Measurements from ENCODE around the gene SEC14L3. TPM values are rescaled to one million over a fixed set of nuclear protein-coding genes. Genes with fewer than 3 reads are reported as not detected.

The SEC14L3 gene
- polyA plus RNA-seq, 3 donors, result not detected

- no peak overlapping the region for H2AFZ ChIP-seq (ENCODE audit: insufficient read depth, low read depth, low read length, poor library complexity, severe bottlenecking)
- peaks cover 7 to 24% (median 10%) of the 10 kb centered on the region in 3 donors for H3K27me3 Mint-ChIP-seq (ENCODE audit: low read depth in 3 of 3)
- H3K27ac ChIP-seq (ENCODE audit: low read depth in 1 of 2, low read length in 2 of 2), result no peak overlapping the region
- H3K36me3 Mint-ChIP-seq, result no peaks in the 10 kb centered on the region
- no CpG with 5 or more reads among the region's 2 CpGs for WGBS (ENCODE audit: insufficient coverage)
- H3K27me3 ChIP-seq (ENCODE audit: control insufficient read depth in 2 of 2, insufficient read depth in 2 of 2, low read length in 2 of 2), result no peaks in the 10 kb centered on the region
- no peak overlapping the region for H3K4me2 ChIP-seq (replicated peaks; ENCODE audit: extremely low read depth, low read length, poor library complexity, severe bottlenecking)
- H3K9me3 ChIP-seq (replicated peaks in 1 of 2; ENCODE audit: control insufficient read depth in 1 of 2, insufficient read depth in 1 of 2, low read length in 2 of 2), result no peaks in the 10 kb centered on the region
- TF ChIP-seq CTCF (IDR thresholded peaks at IDR 0.05), result no peak
- H3K4me3 ChIP-seq (replicated peaks in 1 of 3; ENCODE audit: low read depth in 2 of 3, low read length in 3 of 3), result no peak overlapping the region
- no peaks in the 10 kb centered on the region for H3K36me3 ChIP-seq (replicated peaks in 1 of 2; ENCODE audit: control insufficient read depth in 1 of 2, insufficient read depth in 2 of 2, low read length in 2 of 2)
- no peak overlapping the region for H3K27ac Mint-ChIP-seq
- no peaks in the 10 kb centered on the region for H3K79me2 ChIP-seq (ENCODE audit: insufficient read depth, low read length)
- no peak overlapping the region for H3K9ac ChIP-seq (ENCODE audit: insufficient read depth, low read length, poor library complexity, severe bottlenecking)
- H4K20me1 ChIP-seq (ENCODE audit: insufficient read depth, low read length), result no peaks in the 10 kb centered on the region
- no peaks in the 10 kb centered on the region for H3K9me3 Mint-ChIP-seq
- H3K4me1 ChIP-seq (ENCODE audit: control insufficient read depth in 1 of 2, insufficient read depth in 2 of 2, low read length in 2 of 2), result no peaks in the 10 kb centered on the region
- no peak for DNase-seq
- intact Hi-C loops (cut with micrococcal nuclease), result loop anchor here in 1 of 2 donors (10.0 kb wide), 1 partner anchor 375 kb away; no protein-coding TSS in a partner anchor
- no peaks in the 10 kb centered on the region for H3K4me1 Mint-ChIP-seq
- H3K4me3 Mint-ChIP-seq, result no peak overlapping the region
These were observed 8.2 kb upstream of the SEC14L3 start for GRCh38 chr22:30479981-30480380.

DNA sequence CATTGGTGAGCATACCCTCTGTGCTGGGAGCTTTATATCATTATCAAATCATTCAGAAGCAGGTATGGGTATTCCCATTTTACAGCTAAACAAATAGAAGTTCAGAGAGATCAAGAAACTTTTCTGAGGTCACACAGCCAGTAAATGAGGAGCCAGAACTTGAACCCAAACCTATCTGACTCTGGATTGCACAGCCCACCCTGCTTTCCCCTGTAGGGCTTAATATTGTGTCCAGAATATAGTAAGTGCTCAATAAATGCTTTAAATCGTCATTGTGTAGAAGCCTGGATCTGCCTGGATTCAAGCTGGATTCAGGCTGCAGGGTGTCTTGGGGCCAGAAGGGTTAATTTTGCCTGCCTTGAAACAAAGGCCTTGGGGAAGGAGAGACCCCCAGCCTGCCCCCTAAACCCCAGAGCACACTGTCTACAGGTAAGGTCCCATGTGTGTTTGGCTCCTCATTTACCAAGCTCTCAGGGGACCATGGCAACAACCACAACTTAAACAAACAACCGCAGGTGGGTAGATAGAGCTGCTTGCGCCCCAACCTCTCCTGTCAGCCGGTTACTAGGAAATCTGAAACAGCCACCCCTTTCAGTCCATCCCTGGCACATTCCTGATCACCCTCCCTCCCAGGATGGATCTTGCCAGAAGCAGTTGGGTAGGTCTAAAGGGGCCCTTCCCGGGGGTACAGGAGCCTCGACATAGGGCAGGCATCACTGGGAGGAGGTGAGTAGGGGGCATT, 3.0 kb upstream of the SEC14L3 start:
- no peaks in the 10 kb centered on the region for H3K4me1 Mint-ChIP-seq
- H3K9me3 Mint-ChIP-seq, result no peaks in the 10 kb centered on the region
- H3K27ac Mint-ChIP-seq, result no peak overlapping the region
- H3K9me3 ChIP-seq (replicated peaks in 1 of 2; ENCODE audit: control insufficient read depth in 1 of 2, insufficient read depth in 1 of 2, low read length in 2 of 2), result no peaks in the 10 kb centered on the region
- H3K79me2 ChIP-seq (ENCODE audit: insufficient read depth, low read length), result no peaks in the 10 kb centered on the region
- no peaks in the 10 kb centered on the region for H3K36me3 Mint-ChIP-seq
- H2AFZ ChIP-seq (ENCODE audit: insufficient read depth, low read depth, low read length, poor library complexity, severe bottlenecking), result no peak overlapping the region
- no peaks in the 10 kb centered on the region for H3K27me3 ChIP-seq (ENCODE audit: control insufficient read depth in 2 of 2, insufficient read depth in 2 of 2, low read length in 2 of 2)
- TF ChIP-seq CTCF (IDR thresholded peaks at IDR 0.05), result no peak
- 84% methylated on average over 3 of the region's 6 CpGs for WGBS (ENCODE audit: insufficient coverage)
- H4K20me1 ChIP-seq (ENCODE audit: insufficient read depth, low read length), result no peaks in the 10 kb centered on the region
- intact Hi-C loops (cut with micrococcal nuclease), result loop anchor here in 1 of 2 donors (10.0 kb wide), 1 partner anchor 370 kb away; no protein-coding TSS in a partner anchor
- H3K27ac ChIP-seq (ENCODE audit: low read depth in 1 of 2, low read length in 2 of 2), result no peak overlapping the region
- no peak for DNase-seq
- no peak overlapping the region for H3K4me3 Mint-ChIP-seq
- H3K36me3 ChIP-seq (replicated peaks in 1 of 2; ENCODE audit: control insufficient read depth in 1 of 2, insufficient read depth in 2 of 2, low read length in 2 of 2), result no peaks in the 10 kb centered on the region
- H3K27me3 Mint-ChIP-seq (ENCODE audit: low read depth in 3 of 3), result peaks cover 10 to 28% (median 13%) of the 10 kb centered on the region in 3 donors
- H3K4me1 ChIP-seq (ENCODE audit: control insufficient read depth in 1 of 2, insufficient read depth in 2 of 2, low read length in 2 of 2), result no peaks in the 10 kb centered on the region
- no peak overlapping the region for H3K4me3 ChIP-seq (replicated peaks in 1 of 3; ENCODE audit: low read depth in 2 of 3, low read length in 3 of 3)
- no peak overlapping the region for H3K4me2 ChIP-seq (replicated peaks; ENCODE audit: extremely low read depth, low read length, poor library complexity, severe bottlenecking)
- H3K9ac ChIP-seq (ENCODE audit: insufficient read depth, low read length, poor library complexity, severe bottlenecking), result no peak overlapping the region
